Measurements from ENCODE around the gene TMED8.

Gene TMED8

DNA sequence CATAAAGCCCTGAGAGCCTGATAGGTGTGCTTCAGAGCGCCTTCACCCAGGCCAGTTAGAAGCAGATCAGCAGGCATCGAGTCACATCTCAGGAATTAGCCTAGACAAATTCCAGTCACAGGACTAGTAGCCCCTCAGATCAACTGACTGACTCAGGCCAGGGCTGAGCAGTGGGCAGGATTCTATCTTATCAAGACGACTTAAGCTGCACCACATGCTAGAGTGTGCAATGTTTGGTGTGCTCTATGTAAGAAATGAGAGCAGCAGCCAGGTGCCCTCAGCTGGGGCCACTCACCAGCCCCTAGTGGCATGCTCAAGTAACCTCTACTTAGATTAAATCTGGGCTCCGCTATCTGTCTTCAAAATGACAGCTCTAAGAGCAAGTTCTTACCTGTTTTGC, 86.2 kb downstream of the TMED8 start:
- no peak for DNase-seq (ENCODE audit: low read depth)

DNA sequence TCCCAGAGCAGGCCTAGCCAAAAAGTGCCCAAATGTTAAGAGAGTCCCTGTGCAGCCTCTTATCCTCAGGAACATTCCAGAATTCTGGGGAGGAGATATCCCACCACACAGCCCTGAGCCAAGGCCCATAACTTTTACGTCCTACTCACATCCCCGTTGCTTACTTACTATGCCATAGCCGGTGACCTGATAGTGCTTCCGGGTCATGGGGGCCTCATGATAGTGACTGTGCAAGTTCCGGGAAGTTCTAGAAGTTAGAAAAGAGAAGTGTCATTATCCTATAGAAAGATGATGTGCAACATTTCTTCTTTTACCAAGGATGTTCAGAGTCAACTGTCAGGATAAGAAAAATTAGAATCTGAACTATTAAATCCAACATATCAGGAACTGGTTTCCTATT, 90.3 kb downstream of the TMED8 start:
- no peak for DNase-seq (ENCODE audit: low read depth)
